ENCODE measurements around the gene SPATA46.
"Not testable (repeated sequence)": the region's sequence is repeated elsewhere in the genome, so short reads cannot be mapped to it uniquely, and the experiment has no call there.

SPATA46 gene

GRCh38 chr1:162373072-162373427, 3.6 kb downstream of the SPATA46 start:
- DNase-seq, result no peak

- DNase-seq, result no peak
Observed at GRCh38 chr1:162372159-162373071, 4.2 kb downstream of the SPATA46 start.

GRCh38 chr1:162371611-162372010, 5.0 kb downstream of the SPATA46 start:
- DNase-seq, result no peak

- no peak for DNase-seq
Observed at GRCh38 chr1:162370721-162371120, 5.9 kb downstream of the SPATA46 start.

- DNase-seq, result no peak
Observed at GRCh38 chr1:162370161-162370560, 6.5 kb downstream of the SPATA46 start.

- DNase-seq, result no peak
Observed at GRCh38 chr1:162369571-162369970, 7.1 kb downstream of the SPATA46 start.

- no peak for DNase-seq
Observed at GRCh38 chr1:162368451-162368850, 8.2 kb downstream of the SPATA46 start.

GRCh38 chr1:162367772-162368171, 8.9 kb downstream of the SPATA46 start:
- no peak for DNase-seq

- DNase-seq, result no peak
Observed at GRCh38 chr1:162367073-162367472, 9.6 kb downstream of the SPATA46 start.

GRCh38 chr1:162366671-162367070, 10.0 kb downstream of the SPATA46 start:
- no peak for DNase-seq

GRCh38 chr1:162366149-162366548, 10.5 kb downstream of the SPATA46 start:
- no peak for DNase-seq

GRCh38 chr1:162365284-162366020, 11.2 kb downstream of the SPATA46 start:
- DNase-seq, result no peak

GRCh38 chr1:162364498-162364897, 12.2 kb downstream of the SPATA46 start:
- DNase-seq, result no peak

- no peak for DNase-seq
Observed at GRCh38 chr1:162363823-162364222, 12.8 kb downstream of the SPATA46 start.

GRCh38 chr1:162361349-162361748, 15.3 kb downstream of the SPATA46 start:
- no peak for DNase-seq

GRCh38 chr1:162360874-162361260, 15.8 kb downstream of the SPATA46 start:
- DNase-seq, result no peak

- DNase-seq, result no peak
Observed at GRCh38 chr1:162360237-162360873, 16.3 kb downstream of the SPATA46 start.

- DNase-seq, result no peak
Observed at GRCh38 chr1:162359523-162360236, 17.0 kb downstream of the SPATA46 start.

- no peak for DNase-seq
Observed at GRCh38 chr1:162358928-162359327, 17.7 kb downstream of the SPATA46 start.

GRCh38 chr1:162357681-162358266, 18.9 kb downstream of the SPATA46 start:
- peak; percentile 13 for DNase-seq

GRCh38 chr1:162353702-162354101, 23.0 kb downstream of the SPATA46 start:
- DNase-seq, result no peak

- no peak for DNase-seq
Observed at GRCh38 chr1:162353078-162353477, 23.6 kb downstream of the SPATA46 start.

GRCh38 chr1:162351874-162352273, 24.8 kb downstream of the SPATA46 start:
- DNase-seq, result not testable (repeated sequence)
